Globus pallidus (tissue), 1 donor: ENCODE data around the gene JUN.
A peak's percentile ranks its signal among the peaks of the same experiment; 100 is the strongest.

Experiments
- DNase-seq: peaks from one replicate; pipeline ENCODE4 v3.0.0-alpha.2; 2015; ENCODE audit warnings: low spot score

Gene JUN

GRCh38 chr1:58783993-58784757, at the start of gene JUN:
TSS of gene JUN (minus strand) at chr1:58784047. CDS start at chr1:58783070, 977 bp downstream.
- peak; percentile 100 for DNase-seq

- DNase-seq: no peak
Observed at GRCh38 chr1:58833166-58833565, 49.3 kb upstream of the JUN start.

GRCh38 chr1:58830291-58830690, 46.4 kb upstream of the JUN start:
- DNase-seq: no peak

GRCh38 chr1:58829866-58830265, 46.0 kb upstream of the JUN start:
- DNase-seq: no peak

GRCh38 chr1:58827298-58827697, 43.5 kb upstream of the JUN start:
- no peak for DNase-seq

GRCh38 chr1:58824753-58825389, 41.0 kb upstream of the JUN start:
- no peak for DNase-seq

- no peak for DNase-seq
Observed at GRCh38 chr1:58823481-58824010, 39.7 kb upstream of the JUN start.

GRCh38 chr1:58821309-58821708, 37.5 kb upstream of the JUN start:
- no peak for DNase-seq

- no peak for DNase-seq
Observed at GRCh38 chr1:58818976-58819375, 35.1 kb upstream of the JUN start.

GRCh38 chr1:58818075-58818474, 34.2 kb upstream of the JUN start:
- DNase-seq: no peak

- DNase-seq: no peak
Observed at GRCh38 chr1:58816747-58817221, 32.9 kb upstream of the JUN start.

- DNase-seq: peak; percentile 78
Observed at GRCh38 chr1:58816072-58816746, 32.4 kb upstream of the JUN start.

- no peak for DNase-seq
Observed at GRCh38 chr1:58815686-58816071, 31.8 kb upstream of the JUN start.

- peak; percentile 28 for DNase-seq
Observed at GRCh38 chr1:58815069-58815685, 31.3 kb upstream of the JUN start.

GRCh38 chr1:58814251-58815068, 30.6 kb upstream of the JUN start:
- no peak for DNase-seq

GRCh38 chr1:58813801-58814200, 30.0 kb upstream of the JUN start:
- DNase-seq: no peak

- DNase-seq: no peak
Observed at GRCh38 chr1:58813361-58813760, 29.5 kb upstream of the JUN start.

GRCh38 chr1:58812926-58813325, 29.1 kb upstream of the JUN start:
- DNase-seq: no peak

GRCh38 chr1:58812468-58812867, 28.6 kb upstream of the JUN start:
- DNase-seq: no peak

- no peak for DNase-seq
Observed at GRCh38 chr1:58811303-58811702, 27.5 kb upstream of the JUN start.

- no peak for DNase-seq
Observed at GRCh38 chr1:58809325-58810010, 25.6 kb upstream of the JUN start.
